ENCODE results near the gene MLIP. TPM values are rescaled to one million over a fixed set of nuclear protein-coding genes. Genes with fewer than 3 reads are reported as not detected.

The MLIP gene
- total RNA-seq, 5 donors from 2014 or later (not counting 1 experiment from before 2014, with no cell fraction given) = not detected

DNA sequence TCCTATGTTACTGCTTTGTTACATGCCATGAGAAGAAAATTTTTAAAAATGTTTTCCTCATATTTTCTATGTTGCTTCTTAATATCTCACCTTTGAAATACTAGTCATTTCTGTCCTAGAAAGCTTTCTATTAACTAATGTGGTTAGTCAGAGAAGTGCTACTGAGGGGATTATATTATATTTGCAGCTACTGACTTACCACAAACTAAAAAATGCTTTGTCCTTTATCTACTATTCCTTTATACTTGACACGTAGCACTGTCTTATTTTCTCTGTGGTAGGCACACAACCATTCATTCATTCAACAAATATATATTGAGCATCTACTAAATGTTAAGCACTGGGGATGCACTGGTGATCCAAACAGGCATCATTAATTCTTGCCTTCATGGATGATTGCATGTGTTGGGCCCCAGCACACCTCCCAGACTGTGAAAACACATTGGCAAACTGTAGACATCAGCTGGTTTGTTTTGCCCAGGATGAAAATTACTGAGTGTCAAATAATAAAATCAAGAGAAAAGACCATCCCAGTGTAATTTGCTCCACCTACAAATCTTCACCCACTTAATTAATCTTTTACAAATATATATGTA, 10.7 kb upstream of the MLIP start:
- WGBS (ENCODE audit: insufficient coverage) = no CpG with 5 or more reads among the region's 1 CpG
- no peaks in the 10 kb centered on the region for H3K4me1 Mint-ChIP-seq
- Histone ChIP-seq H3K27me3 (replicated peaks in 1 of 2; ENCODE audit: control insufficient read depth in 2 of 2, extremely low read depth in 1 of 2, insufficient read depth in 2 of 2, low read length in 1 of 2) (peaks cover 0 to 3% of the 10 kb centered on the region in 2 experiments), H3K9me3 (no peaks in the 10 kb centered on the region), H3K4me1 (ENCODE audit: control insufficient read depth in 1 of 2, extremely low read depth in 1 of 2, insufficient read depth in 2 of 2, low read length in 2 of 2) (no peaks in the 10 kb centered on the region), H3K36me3 (ENCODE audit: control insufficient read depth in 2 of 2, extremely low read depth in 1 of 2, insufficient read depth in 1 of 2, low read length in 1 of 2) (no peaks in the 10 kb centered on the region), H3K4me3 (ENCODE audit: control insufficient read depth in 1 of 2, extremely low read depth in 1 of 2, low read length in 1 of 2) (no peak overlapping the region), H3K27ac (ENCODE audit: low read length) (no peak overlapping the region)
- H3K27me3 Mint-ChIP-seq = peaks cover 0 to 5% of the 10 kb centered on the region in 2 donors
- CTCF ChIA-PET = no interaction called here
- DNase-seq = no peak
- no peak overlapping the region for H3K27ac Mint-ChIP-seq
- no peak overlapping the region for H3K4me3 Mint-ChIP-seq
- H3K9me3 Mint-ChIP-seq = peaks cover 2 to 5% (median 4%) of the 10 kb centered on the region in 3 donors
- H3K36me3 Mint-ChIP-seq = no peaks in the 10 kb centered on the region
- POLR2A ChIA-PET = no interaction called here
- ATAC-seq (replicated peaks in 1 of 4) = no peak

DNA sequence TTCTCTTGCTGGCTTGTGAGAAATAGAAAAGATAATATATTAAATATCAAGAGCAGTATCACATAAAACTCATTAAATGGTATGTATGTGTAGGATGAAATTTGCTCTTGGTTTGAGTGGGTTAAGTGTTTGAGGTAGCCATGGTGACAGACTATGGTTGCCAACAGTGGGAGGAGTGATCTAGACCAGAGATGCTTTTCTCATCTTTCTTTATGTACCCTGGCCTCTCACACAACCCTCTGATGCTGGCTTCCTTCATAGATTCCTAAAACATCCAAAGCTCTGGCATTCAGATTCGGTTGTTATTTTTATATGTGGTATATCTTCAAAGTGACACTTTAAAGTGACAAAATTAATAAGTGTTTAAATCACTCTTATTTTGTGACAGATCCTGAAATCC, 9.0 kb upstream of the MLIP start:
- CTCF ChIA-PET = no interaction called here
- H3K4me3 ChIP-seq (ENCODE audit: control insufficient read depth in 1 of 2, extremely low read depth in 1 of 2, low read length in 1 of 2) = no peak overlapping the region
- Mint-ChIP-seq H3K36me3 (no peaks in the 10 kb centered on the region), H3K4me3 (no peak overlapping the region), H3K27ac (no peak overlapping the region), H3K4me1 (no peaks in the 10 kb centered on the region), H3K27me3 (peaks cover 0 to 5% of the 10 kb centered on the region in 2 donors), H3K9me3 (peaks cover 0 to 8% (median 0%) of the 10 kb centered on the region in 3 donors)
- DNase-seq = no peak
- no peaks in the 10 kb centered on the region for H3K9me3 ChIP-seq
- H3K27me3 ChIP-seq (replicated peaks in 1 of 2; ENCODE audit: control insufficient read depth in 2 of 2, extremely low read depth in 1 of 2, insufficient read depth in 2 of 2, low read length in 1 of 2) = peaks cover 0 to 3% of the 10 kb centered on the region in 2 experiments
- no peaks in the 10 kb centered on the region for H3K4me1 ChIP-seq (ENCODE audit: control insufficient read depth in 1 of 2, extremely low read depth in 1 of 2, insufficient read depth in 2 of 2, low read length in 2 of 2)
- POLR2A ChIA-PET = no interaction called here
- WGBS (ENCODE audit: insufficient coverage) = no CpG with 5 or more reads among the region's 1 CpG
- no peak for ATAC-seq (replicated peaks in 1 of 4)
- no peak overlapping the region for H3K27ac ChIP-seq (ENCODE audit: low read length)
- H3K36me3 ChIP-seq (ENCODE audit: control insufficient read depth in 2 of 2, extremely low read depth in 1 of 2, insufficient read depth in 1 of 2, low read length in 1 of 2) = no peaks in the 10 kb centered on the region

DNA sequence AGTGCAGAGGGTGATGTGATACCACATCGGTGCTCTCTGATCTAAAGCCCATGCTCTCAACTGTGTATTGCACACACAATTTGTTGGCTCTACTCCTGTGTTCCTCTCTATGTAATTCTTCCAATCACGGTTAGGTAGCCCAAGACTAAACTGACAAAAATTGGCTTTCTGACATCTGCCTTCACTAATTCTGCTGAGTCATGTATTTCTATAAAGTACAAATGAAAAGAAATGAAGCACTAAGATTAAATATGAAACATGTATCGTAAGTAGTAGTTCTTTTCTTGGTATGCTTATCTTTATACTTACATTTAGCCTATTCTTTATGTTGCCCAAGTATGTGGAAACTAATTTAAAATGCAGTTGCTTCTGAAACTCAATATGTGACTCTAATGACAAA, 7.7 kb upstream of the MLIP start:
- ChIA-PET CTCF (no interaction called here), POLR2A (no interaction called here)
- Mint-ChIP-seq H3K27me3 (peaks cover 0 to 5% of the 10 kb centered on the region in 2 donors), H3K36me3 (no peaks in the 10 kb centered on the region), H3K4me1 (no peaks in the 10 kb centered on the region), H3K27ac (no peak overlapping the region), H3K9me3 (peaks cover 0 to 5% (median 0%) of the 10 kb centered on the region in 3 donors), H3K4me3 (no peak overlapping the region)
- DNase-seq = no peak
- no peak for ATAC-seq (replicated peaks in 1 of 4)
- Histone ChIP-seq H3K4me3 (ENCODE audit: control insufficient read depth in 1 of 2, extremely low read depth in 1 of 2, low read length in 1 of 2) (no peak overlapping the region), H3K27ac (ENCODE audit: low read length) (no peak overlapping the region), H3K4me1 (ENCODE audit: control insufficient read depth in 1 of 2, extremely low read depth in 1 of 2, insufficient read depth in 2 of 2, low read length in 2 of 2) (no peaks in the 10 kb centered on the region), H3K9me3 (no peaks in the 10 kb centered on the region), H3K27me3 (replicated peaks in 1 of 2; ENCODE audit: control insufficient read depth in 2 of 2, extremely low read depth in 1 of 2, insufficient read depth in 2 of 2, low read length in 1 of 2) (peaks cover 0 to 3% of the 10 kb centered on the region in 2 experiments), H3K36me3 (ENCODE audit: control insufficient read depth in 2 of 2, extremely low read depth in 1 of 2, insufficient read depth in 1 of 2, low read length in 1 of 2) (no peaks in the 10 kb centered on the region)
- no CpG with 5 or more reads among the region's 3 CpGs for WGBS (ENCODE audit: insufficient coverage)

DNA sequence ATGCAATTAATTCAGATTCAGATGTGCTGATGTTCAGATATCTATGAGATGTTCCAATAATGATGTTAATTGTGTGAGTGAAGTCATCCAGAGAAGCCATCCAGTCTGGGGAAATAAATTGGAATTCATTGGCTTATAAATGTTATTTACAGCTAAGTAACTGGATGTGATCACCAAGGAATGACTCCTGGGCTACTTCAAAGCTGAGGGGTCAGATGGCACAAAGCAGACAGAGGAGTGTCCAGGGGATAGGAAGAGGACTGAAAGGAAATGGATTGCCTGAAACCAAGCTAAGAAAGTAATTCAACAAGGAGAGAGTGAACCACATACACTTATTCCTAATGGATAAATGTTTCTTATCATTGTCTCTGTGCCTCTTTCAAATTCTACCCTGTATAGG, 4.5 kb upstream of the MLIP start:
- H3K27me3 Mint-ChIP-seq = peaks cover 0 to 5% of the 10 kb centered on the region in 2 donors
- H3K4me1 Mint-ChIP-seq = no peaks in the 10 kb centered on the region
- ChIA-PET POLR2A (no interaction called here), CTCF (no interaction called here)
- H3K27me3 ChIP-seq (replicated peaks in 1 of 2; ENCODE audit: control insufficient read depth in 2 of 2, extremely low read depth in 1 of 2, insufficient read depth in 2 of 2, low read length in 1 of 2) = peaks cover 0 to 3% of the 10 kb centered on the region in 2 experiments
- no peak for DNase-seq
- no peak for ATAC-seq (replicated peaks in 1 of 4)
- H3K4me1 ChIP-seq (ENCODE audit: control insufficient read depth in 1 of 2, extremely low read depth in 1 of 2, insufficient read depth in 2 of 2, low read length in 2 of 2) = no peaks in the 10 kb centered on the region
- H3K4me3 ChIP-seq (ENCODE audit: control insufficient read depth in 1 of 2, extremely low read depth in 1 of 2, low read length in 1 of 2) = no peak overlapping the region
- H3K27ac ChIP-seq (ENCODE audit: low read length) = no peak overlapping the region
- H3K27ac Mint-ChIP-seq = no peak overlapping the region
- no peaks in the 10 kb centered on the region for H3K36me3 ChIP-seq (ENCODE audit: control insufficient read depth in 2 of 2, extremely low read depth in 1 of 2, insufficient read depth in 1 of 2, low read length in 1 of 2)
- peaks cover 0 to 8% (median 0%) of the 10 kb centered on the region in 3 donors for H3K9me3 Mint-ChIP-seq
- H3K9me3 ChIP-seq = no peaks in the 10 kb centered on the region
- H3K36me3 Mint-ChIP-seq = no peaks in the 10 kb centered on the region
- H3K4me3 Mint-ChIP-seq = no peak overlapping the region

DNA sequence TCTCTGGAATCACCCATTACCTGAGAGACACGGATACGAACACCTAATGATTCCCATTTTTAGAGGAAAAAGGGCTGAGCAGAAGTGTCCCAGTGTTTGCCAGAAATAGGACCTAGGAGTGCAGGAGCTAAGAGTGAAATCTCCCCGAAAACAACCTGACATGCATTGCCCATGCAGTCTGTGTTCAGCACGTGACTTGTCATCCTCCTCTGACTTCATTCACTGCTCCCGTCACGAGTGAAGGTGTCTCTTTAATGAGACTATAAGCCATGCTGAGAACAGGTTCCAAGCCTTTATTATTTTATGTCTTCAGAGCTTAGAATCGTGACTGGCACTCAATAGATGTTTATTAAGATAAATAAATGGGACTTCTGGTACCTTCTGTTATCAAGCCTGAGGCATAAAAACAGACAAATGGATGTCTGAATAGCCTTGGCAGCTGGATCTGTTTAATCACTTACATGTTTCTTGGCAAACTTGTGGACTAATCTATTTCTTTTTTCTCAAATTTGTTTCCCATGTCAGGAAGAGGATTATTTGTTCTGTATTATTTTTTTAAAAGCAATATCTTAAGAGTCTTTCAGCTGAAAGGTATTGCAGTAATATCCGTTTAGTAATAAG, 3.7 kb upstream of the MLIP start:
- Histone ChIP-seq H3K36me3 (ENCODE audit: control insufficient read depth in 2 of 2, extremely low read depth in 1 of 2, insufficient read depth in 1 of 2, low read length in 1 of 2) (no peaks in the 10 kb centered on the region), H3K9me3 (no peaks in the 10 kb centered on the region), H3K4me1 (ENCODE audit: control insufficient read depth in 1 of 2, extremely low read depth in 1 of 2, insufficient read depth in 2 of 2, low read length in 2 of 2) (no peaks in the 10 kb centered on the region), H3K27me3 (replicated peaks in 1 of 2; ENCODE audit: control insufficient read depth in 2 of 2, extremely low read depth in 1 of 2, insufficient read depth in 2 of 2, low read length in 1 of 2) (peaks cover 0 to 2% of the 10 kb centered on the region in 2 experiments), H3K4me3 (ENCODE audit: control insufficient read depth in 1 of 2, extremely low read depth in 1 of 2, low read length in 1 of 2) (no peak overlapping the region), H3K27ac (ENCODE audit: low read length) (no peak overlapping the region)
- no peak for ATAC-seq (replicated peaks in 1 of 4)
- DNase-seq = no peak
- ChIA-PET CTCF (no interaction called here), POLR2A (no interaction called here)
- Mint-ChIP-seq H3K27me3 (peaks cover 0 to 2% of the 10 kb centered on the region in 2 donors), H3K4me1 (no peaks in the 10 kb centered on the region), H3K9me3 (peaks cover 0 to 8% (median 0%) of the 10 kb centered on the region in 3 donors), H3K27ac (no peak overlapping the region), H3K36me3 (no peaks in the 10 kb centered on the region), H3K4me3 (no peak overlapping the region)
- WGBS (ENCODE audit: insufficient coverage) = 61% methylated on average over 2 of the region's 8 CpGs

DNA sequence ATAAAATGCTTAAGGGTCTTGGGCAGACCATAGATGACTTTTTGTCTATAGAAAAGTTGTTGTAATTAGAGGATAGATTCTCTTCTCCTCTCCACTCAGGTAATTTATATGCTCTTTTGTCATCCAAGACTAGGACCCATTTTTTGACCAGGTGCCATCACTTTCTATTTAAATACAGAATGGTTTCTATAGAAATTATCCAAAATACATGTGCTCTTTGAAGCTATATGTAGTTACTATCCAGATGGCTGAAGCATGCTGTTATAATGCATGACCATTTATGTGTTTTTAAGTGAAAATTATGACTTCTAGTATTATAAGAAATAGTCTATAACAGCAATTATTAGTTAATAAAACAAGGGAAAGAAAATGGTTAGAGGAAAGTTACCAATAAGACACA, 3.0 kb upstream of the MLIP start:
- no peak overlapping the region for H3K4me3 ChIP-seq (ENCODE audit: control insufficient read depth in 1 of 2, extremely low read depth in 1 of 2, low read length in 1 of 2)

More for the DNA sequence above, 3.0 kb upstream of the MLIP start:
- Mint-ChIP-seq H3K4me3 (no peak overlapping the region), H3K27me3 (no peaks in the 10 kb centered on the region), H3K4me1 (no peaks in the 10 kb centered on the region), H3K36me3 (no peaks in the 10 kb centered on the region), H3K9me3 (peaks cover 0 to 8% (median 0%) of the 10 kb centered on the region in 3 donors), H3K27ac (no peak overlapping the region)
- Histone ChIP-seq H3K27me3 (replicated peaks in 1 of 2; ENCODE audit: control insufficient read depth in 2 of 2, extremely low read depth in 1 of 2, insufficient read depth in 2 of 2, low read length in 1 of 2) (peaks cover 0 to 2% of the 10 kb centered on the region in 2 experiments), H3K9me3 (no peaks in the 10 kb centered on the region), H3K36me3 (ENCODE audit: control insufficient read depth in 2 of 2, extremely low read depth in 1 of 2, insufficient read depth in 1 of 2, low read length in 1 of 2) (no peaks in the 10 kb centered on the region), H3K4me1 (ENCODE audit: control insufficient read depth in 1 of 2, extremely low read depth in 1 of 2, insufficient read depth in 2 of 2, low read length in 2 of 2) (no peaks in the 10 kb centered on the region), H3K27ac (ENCODE audit: low read length) (no peak overlapping the region)
- CTCF ChIA-PET = no interaction called here
- DNase-seq = no peak
- POLR2A ChIA-PET = no interaction called here
- no peak for ATAC-seq (replicated peaks in 1 of 4)
